Urinary bladder (tissue), 4 donors: ENCODE measurements around the gene ISL2. TPM values are rescaled to one million over a fixed set of nuclear protein-coding genes. Genes with fewer than 3 reads are reported as not detected.

Source experiments
- DNase-seq: peaks from one replicate; pipeline ENCODE4 v3.0.0-alpha.2; 2015; ENCODE audit errors: extremely low spot score
- H3K27ac ChIP-seq: one replicate; pipeline ENCODE4 v1.5.1; 2013; ENCODE audit warnings: low read depth, mild to moderate bottlenecking, moderate library complexity
- H3K36me3 ChIP-seq: one replicate; pipeline ENCODE4 v1.6.1; 2013; ENCODE audit warnings: mild to moderate bottlenecking, moderate library complexity; ENCODE audit not compliant: insufficient read depth
- H3K4me1 ChIP-seq: one replicate; pipeline ENCODE4 v1.6.1; 2013; ENCODE audit warnings: mild to moderate bottlenecking, moderate library complexity; ENCODE audit not compliant: insufficient read depth
- H3K4me3 ChIP-seq: one replicate; pipeline ENCODE4 v1.5.1; 2013; ENCODE audit warnings: low read depth, low read length
- WGBS: extraction: QIAGEN DNeasy Blood & Tissue Kit; methylation state at CpG from one replicate; pipeline ENCODE4 v1.1.7; 2013; 5-methylcytosine and 5-hydroxymethylcytosine counted together
- polyA plus RNA-seq: library from polyadenylated mRNA; stranded (reverse); fragments of 200-250 nt; gene quantifications from one replicate; pipeline ENCODE4 v1.2.3, GENCODE V29; 2013
- total RNA-seq: library from RNA; depleted of rRNA; stranded (reverse); fragments of >200 nt; gene quantifications from one replicate; pipeline ENCODE4 v1.2.3, GENCODE V29; 2014
- donor health status: healthy with polysubstance abuse.
- donor health status: healthy.

Gene ISL2
- total and polyA plus RNA-seq, 2 donors, result 1.5 TPM; not detected in 1

DNA sequence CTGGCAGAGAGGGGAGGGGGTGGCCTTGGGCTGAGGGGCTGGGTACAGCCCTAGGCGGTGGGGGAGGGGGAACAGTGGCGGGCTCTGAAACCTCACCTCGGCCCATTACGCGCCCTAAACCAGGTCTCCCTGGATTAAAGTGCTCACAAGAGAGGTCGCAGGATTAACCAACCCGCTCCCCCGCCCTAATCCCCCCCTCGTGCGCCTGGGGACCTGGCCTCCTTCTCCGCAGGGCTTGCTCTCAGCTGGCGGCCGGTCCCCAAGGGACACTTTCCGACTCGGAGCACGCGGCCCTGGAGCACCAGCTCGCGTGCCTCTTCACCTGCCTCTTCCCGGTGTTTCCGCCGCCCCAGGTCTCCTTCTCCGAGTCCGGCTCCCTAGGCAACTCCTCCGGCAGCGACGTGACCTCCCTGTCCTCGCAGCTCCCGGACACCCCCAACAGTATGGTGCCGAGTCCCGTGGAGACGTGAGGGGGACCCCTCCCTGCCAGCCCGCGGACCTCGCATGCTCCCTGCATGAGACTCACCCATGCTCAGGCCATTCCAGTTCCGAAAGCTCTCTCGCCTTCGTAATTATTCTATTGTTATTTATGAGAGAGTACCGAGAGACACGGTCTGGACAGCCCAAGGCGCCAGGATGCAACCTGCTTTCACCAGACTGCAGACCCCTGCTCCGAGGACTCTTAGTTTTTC lies 4.9 kb downstream of the ISL2 start:
- no peaks in the 10 kb centered on the region for H3K36me3 ChIP-seq
- H3K27ac ChIP-seq, result no peak overlapping the region
- no peak for DNase-seq
- no peak overlapping the region for H3K4me3 ChIP-seq
- 24% methylated on average over 42 of the region's 42 CpGs for WGBS
- peaks cover 6% of the 10 kb centered on the region for H3K4me1 ChIP-seq

- Histone ChIP-seq H3K4me1 (peaks cover 6% of the 10 kb centered on the region), H3K36me3 (no peaks in the 10 kb centered on the region), H3K4me3 (no peak overlapping the region), H3K27ac (no peak overlapping the region)
- 29% methylated on average over 20 of the region's 20 CpGs for WGBS
- no peak for DNase-seq
Observed at GRCh38 chr15:76342058-76342381, 5.4 kb downstream of the ISL2 start.

GRCh38 chr15:76342382-76343201 lies 6.0 kb downstream of the ISL2 start:
- WGBS, result 13% methylated on average over 87 of the region's 87 CpGs
- DNase-seq, result no peak
- Histone ChIP-seq H3K4me1 (peaks cover 6% of the 10 kb centered on the region), H3K4me3 (no peak overlapping the region), H3K36me3 (no peaks in the 10 kb centered on the region), H3K27ac (no peak overlapping the region)

DNA sequence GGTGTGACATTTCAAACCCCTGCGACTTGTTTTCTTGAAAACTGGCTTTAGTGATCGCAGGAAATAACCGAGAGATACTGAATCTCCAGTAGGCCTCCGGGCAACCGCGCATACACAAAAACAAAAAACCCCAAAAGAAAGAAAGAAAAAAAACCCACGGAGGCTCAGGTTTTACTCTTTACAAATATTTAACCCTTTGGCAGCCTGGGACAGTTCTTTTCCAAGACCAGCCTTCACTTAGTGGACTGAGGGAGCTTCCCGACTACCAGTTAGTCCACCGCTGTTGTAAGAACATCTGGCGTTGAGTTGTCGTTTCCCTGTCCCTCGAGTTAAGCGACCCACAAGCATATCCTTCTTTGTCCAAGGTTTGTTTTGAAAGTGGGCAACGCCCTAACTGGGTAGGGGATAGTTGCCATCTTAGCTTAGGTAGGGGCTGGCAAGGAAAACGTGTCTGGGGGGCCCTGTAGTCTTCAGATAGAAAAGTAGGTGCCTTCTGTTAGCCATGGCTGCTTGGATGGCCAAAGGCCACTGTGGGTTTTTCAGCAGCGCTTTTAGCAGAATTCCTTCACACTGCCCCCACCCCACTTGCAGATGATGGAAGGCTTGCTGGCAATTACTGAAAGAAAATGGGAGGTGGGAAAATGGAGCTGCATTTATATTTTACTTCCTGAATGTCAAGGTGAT lies 6.9 kb downstream of the ISL2 start:
- WGBS, result 42% methylated on average over 16 of the region's 16 CpGs
- Histone ChIP-seq H3K4me3 (no peak overlapping the region), H3K27ac (no peak overlapping the region), H3K4me1 (peaks cover 4% of the 10 kb centered on the region), H3K36me3 (no peaks in the 10 kb centered on the region)
- no peak for DNase-seq

GRCh38 chr15:76344893-76345582 lies 8.5 kb downstream of the ISL2 start:
- H3K36me3 ChIP-seq, result no peaks in the 10 kb centered on the region
- H3K27ac ChIP-seq, result no peak overlapping the region
- H3K4me1 ChIP-seq, result peaks cover 4% of the 10 kb centered on the region
- DNase-seq, result no peak
- 30% methylated on average over 3 of the region's 3 CpGs for WGBS
- H3K4me3 ChIP-seq, result no peak overlapping the region

DNA sequence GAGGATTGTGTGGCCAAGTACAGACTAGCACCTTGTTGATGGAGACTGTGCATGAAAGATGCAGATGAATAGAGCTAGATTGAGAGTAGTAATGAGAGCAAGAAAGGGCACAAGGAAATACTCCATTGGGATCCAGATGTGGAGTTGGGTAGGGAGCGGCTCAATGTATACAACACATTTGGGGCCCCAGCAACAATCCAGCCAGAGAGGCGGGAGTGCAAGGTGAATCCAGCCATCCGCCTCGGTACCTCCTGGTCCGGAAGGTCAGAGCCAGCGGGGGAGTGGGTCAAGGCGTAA lies 9.0 kb downstream of the ISL2 start:
- no peak for DNase-seq
- no peak overlapping the region for H3K27ac ChIP-seq
- 24% methylated on average over 7 of the region's 7 CpGs for WGBS
- peaks cover 4% of the 10 kb centered on the region for H3K4me1 ChIP-seq
- no peaks in the 10 kb centered on the region for H3K36me3 ChIP-seq
- H3K4me3 ChIP-seq, result no peak overlapping the region

GRCh38 chr15:76345880-76346668 lies 9.5 kb downstream of the ISL2 start:
- no peaks in the 10 kb centered on the region for H3K36me3 ChIP-seq
- peaks cover 4% of the 10 kb centered on the region for H3K4me1 ChIP-seq
- no peak for DNase-seq
- 3% methylated on average over 65 of the region's 65 CpGs for WGBS
- no peak overlapping the region for H3K27ac ChIP-seq
- H3K4me3 ChIP-seq, result peak overlapping the region; percentile 44

DNA sequence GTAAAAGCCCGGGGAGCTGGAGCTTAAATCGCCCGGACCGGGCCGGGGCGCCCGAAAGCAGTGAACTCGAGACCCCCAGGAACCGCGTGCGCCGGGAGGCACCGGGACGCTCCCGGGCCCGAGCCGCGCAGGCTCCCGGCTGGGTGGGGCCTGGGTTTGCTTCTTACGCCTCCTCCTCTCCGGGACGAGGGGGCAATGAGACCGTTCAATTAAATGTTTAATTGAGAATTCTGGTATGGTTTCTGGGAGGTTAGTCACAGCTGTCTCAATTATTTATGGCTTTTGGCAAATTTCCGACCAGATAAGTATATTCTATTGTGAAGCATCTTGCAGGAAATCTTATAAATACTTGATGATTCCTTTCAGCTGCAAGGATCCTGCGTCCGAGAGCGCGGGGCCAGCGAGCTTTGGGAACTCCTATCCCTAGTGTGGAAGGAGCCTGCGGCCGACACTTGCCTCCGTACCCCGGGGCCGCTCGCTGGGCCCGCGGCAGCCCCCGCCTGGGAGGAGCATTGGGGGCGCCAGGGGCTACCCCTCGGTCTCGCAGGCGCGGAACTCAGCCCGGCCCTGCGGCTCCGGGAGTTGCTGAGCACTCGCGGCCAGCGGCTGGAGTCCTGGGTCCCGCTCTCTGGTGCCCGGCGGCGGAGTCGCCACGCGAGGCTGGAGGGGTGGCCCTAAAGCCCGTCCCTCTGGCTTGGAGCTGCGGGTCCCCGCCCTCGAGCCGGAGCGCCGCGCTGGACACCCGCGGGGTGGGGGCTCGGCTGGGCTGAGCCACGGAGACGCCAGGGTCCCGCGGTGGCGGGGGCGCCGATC lies 10.3 kb downstream of the ISL2 start:
- peaks cover 4% of the 10 kb centered on the region for H3K4me1 ChIP-seq
- 5% methylated on average over 74 of the region's 74 CpGs for WGBS
- no peak overlapping the region for H3K27ac ChIP-seq
- no peaks in the 10 kb centered on the region for H3K36me3 ChIP-seq
- peak overlapping the region; percentile 44 for H3K4me3 ChIP-seq
- no peak for DNase-seq

- Histone ChIP-seq H3K4me1 (peaks cover 3% of the 10 kb centered on the region), H3K4me3 (peak overlapping the region; percentile 44), H3K27ac (no peak overlapping the region), H3K36me3 (no peaks in the 10 kb centered on the region)
- 83% methylated on average over 13 of the region's 13 CpGs for WGBS
- no peak for DNase-seq
Observed at GRCh38 chr15:76347482-76348055, 11.0 kb downstream of the ISL2 start.

- WGBS, result 94% methylated on average over 1 of the region's 1 CpG
- no peak for DNase-seq
- Histone ChIP-seq H3K4me1 (no peaks in the 10 kb centered on the region), H3K36me3 (no peaks in the 10 kb centered on the region), H3K4me3 (no peak overlapping the region), H3K27ac (no peak overlapping the region)
Observed at GRCh38 chr15:76349301-76350070, 12.9 kb downstream of the ISL2 start.

GRCh38 chr15:76353023-76353577 lies 16.5 kb downstream of the ISL2 start:
- H3K27ac ChIP-seq, result no peak overlapping the region
- no peak for DNase-seq
- WGBS, result 98% methylated on average over 1 of the region's 1 CpG
- H3K4me1 ChIP-seq, result no peaks in the 10 kb centered on the region
- H3K36me3 ChIP-seq, result no peaks in the 10 kb centered on the region
- H3K4me3 ChIP-seq, result no peak overlapping the region
